H9 (cell line): ENCODE results near the gene ARMC12. TPM values are rescaled to one million over a fixed set of nuclear protein-coding genes. Genes with fewer than 3 reads are reported as not detected.

ENCODE experiments used
- DNase-seq: peaks from one replicate; pipeline ENCODE4 v3.0.0-alpha.2; 2017
- H2AFZ ChIP-seq: one replicate; pipeline ENCODE4 v1.6.1; 2013; ENCODE audit warnings: mild to moderate bottlenecking, low read length, control low read depth, moderate library complexity
- H2AK5ac ChIP-seq: 2 replicates; pipeline ENCODE4 v1.6.1; 2013; ENCODE audit warnings: low read length, control low read depth, mixed read lengths; ENCODE audit not compliant: insufficient read length
- H2BK120ac ChIP-seq: one replicate; pipeline ENCODE4 v1.6.1; 2013; ENCODE audit warnings: low read depth, mild to moderate bottlenecking, low read length, control low read depth, inconsistent platforms; ENCODE audit not compliant: poor library complexity, severe bottlenecking
- H2BK12ac ChIP-seq: 2 replicates; pipeline ENCODE4 v1.6.1; 2013; ENCODE audit warnings: low read length, control low read depth, mixed read lengths, low read depth; ENCODE audit not compliant: insufficient read length
- H2BK15ac ChIP-seq: 2 replicates; pipeline ENCODE4 v1.6.1; 2013; ENCODE audit warnings: low read depth, low read length, control low read depth
- H2BK20ac ChIP-seq: one replicate; pipeline ENCODE4 v1.6.1; 2013; ENCODE audit warnings: low read depth, mild to moderate bottlenecking, low read length, control low read depth, inconsistent platforms; ENCODE audit not compliant: poor library complexity, severe bottlenecking
- H2BK5ac ChIP-seq: 2 replicates; pipeline ENCODE4 v1.6.1; 2013; ENCODE audit warnings: low read length, control low read depth, mixed read lengths; ENCODE audit not compliant: insufficient read length
- H3K14ac ChIP-seq: 2 replicates; pipeline ENCODE4 v1.6.1; 2013; ENCODE audit warnings: low read length, control low read depth; ENCODE audit not compliant: insufficient read depth
- H3K18ac ChIP-seq: 2 replicates; pipeline ENCODE4 v1.6.1; 2013; ENCODE audit warnings: low read depth, mild to moderate bottlenecking, mixed read lengths, low read length, control low read depth; ENCODE audit not compliant: insufficient read length
- H3K23ac ChIP-seq: 2 replicates; pipeline ENCODE4 v1.6.1; 2013; ENCODE audit warnings: low read length, control low read depth, mixed read lengths, low read depth; ENCODE audit not compliant: insufficient read length
- H3K23me2 ChIP-seq: 2 replicates; pipeline ENCODE4 v1.6.1; 2013; ENCODE audit warnings: low read depth, mild to moderate bottlenecking, mixed read lengths, low read length, control low read depth; ENCODE audit not compliant: insufficient read length, poor library complexity, severe bottlenecking
- H3K27ac ChIP-seq: 2 replicates; pipeline ENCODE4 v1.5.1; 2013; ENCODE audit warnings: low read length, control low read depth, mixed read lengths, low read depth; ENCODE audit not compliant: insufficient read length
- H3K27me3 ChIP-seq: 2 replicates; pipeline ENCODE4 v1.6.1; 2013; ENCODE audit warnings: low read length, control low read depth, inconsistent platforms; ENCODE audit not compliant: insufficient read depth
- H3K4ac ChIP-seq: 2 replicates; pipeline ENCODE4 v1.6.1; 2013; ENCODE audit warnings: low read depth, mild to moderate bottlenecking, control low read depth, inconsistent platforms, low read length, moderate library complexity
- H3K4me1 ChIP-seq: 2 replicates; pipeline ENCODE4 v1.6.1; 2013; ENCODE audit warnings: low read length, control low read depth, inconsistent platforms; ENCODE audit not compliant: insufficient read depth
- H3K4me2 ChIP-seq: 2 replicates; pipeline ENCODE4 v1.6.1; 2013; ENCODE audit warnings: low read length, control low read depth, mixed read lengths; ENCODE audit not compliant: insufficient read length, insufficient read depth
- H3K56ac ChIP-seq: 2 replicates; pipeline ENCODE4 v1.6.1; 2013; ENCODE audit warnings: low read depth, mild to moderate bottlenecking, mixed read lengths, low read length, control low read depth; ENCODE audit not compliant: insufficient read length
- H3K79me1 ChIP-seq: 2 replicates; pipeline ENCODE4 v1.6.1; 2013; ENCODE audit warnings: low read depth, mild to moderate bottlenecking, moderate library complexity, low read length, control low read depth, inconsistent platforms; ENCODE audit not compliant: insufficient read depth, poor library complexity, severe bottlenecking
- H3K79me2 ChIP-seq: 2 replicates; pipeline ENCODE4 v1.6.1; 2013; ENCODE audit warnings: low read length, control low read depth, inconsistent platforms; ENCODE audit not compliant: insufficient read depth
- H3K9ac ChIP-seq: 2 replicates; pipeline ENCODE4 v1.6.1; 2013; ENCODE audit warnings: low read length, control low read depth, mixed read lengths; ENCODE audit not compliant: insufficient read length; ENCODE audit errors: extremely low read depth
- H3K9me3 ChIP-seq: one replicate; pipeline ENCODE4 v1.6.1; 2013; ENCODE audit warnings: low read depth, low read length, inconsistent platforms; ENCODE audit not compliant: control insufficient read depth
- H3T11ph ChIP-seq: one replicate; pipeline ENCODE4 v1.6.1; 2013; ENCODE audit warnings: mild to moderate bottlenecking, low read length, control low read depth, inconsistent platforms
- H4K20me1 ChIP-seq: one replicate; pipeline ENCODE4 v1.6.1; 2013; ENCODE audit not compliant: control insufficient read depth, insufficient read length, insufficient read depth
- H4K5ac ChIP-seq: 2 replicates; pipeline ENCODE4 v1.6.1; 2013; ENCODE audit warnings: low read depth, mild to moderate bottlenecking, mixed read lengths, low read length, control low read depth; ENCODE audit not compliant: insufficient read length
- H4K8ac ChIP-seq: replicated peaks from 2 replicates; pipeline ENCODE4 v1.6.1; 2013; ENCODE audit warnings: low read length, control low read depth, mixed read lengths, low read depth; ENCODE audit not compliant: insufficient read length
- H4K91ac ChIP-seq: 2 replicates; pipeline ENCODE4 v1.6.1; 2013; ENCODE audit warnings: low read depth, mild to moderate bottlenecking, moderate library complexity, mixed read lengths, low read length, control low read depth; ENCODE audit not compliant: insufficient read length
- H3K27ac Mint-ChIP-seq, 3 experiments: 2 replicates in 2 of 3; 3 replicates in 1 of 3; pipeline ENCODE4 v1.8.0; 2020 to 2021; ENCODE audit warnings: mixed read lengths in 3 of 3, mild to moderate bottlenecking in 1 of 3, moderate library complexity in 1 of 3
- H3K27me3 Mint-ChIP-seq: 2 replicates; pipeline ENCODE4 v1.8.0; 2021; ENCODE audit warnings: low read depth, mild to moderate bottlenecking, moderate library complexity, mixed read lengths
- H3K36me3 Mint-ChIP-seq, 3 experiments: 2 replicates in 2 of 3; 3 replicates in 1 of 3; pipeline ENCODE4 v1.8.0; 2020 to 2021; ENCODE audit warnings: low read depth in 3 of 3, mixed read lengths in 3 of 3; ENCODE audit not compliant: insufficient read depth in 1 of 3
- H3K4me1 Mint-ChIP-seq, 2 experiments: 2 replicates each; pipeline ENCODE4 v1.8.0; 2020; ENCODE audit warnings: mixed read lengths in 2 of 2
- H3K4me3 Mint-ChIP-seq, 2 experiments: 2 replicates in 1 of 2; 3 replicates in 1 of 2; pipeline ENCODE4 v1.8.0; 2020 to 2021; ENCODE audit warnings: mild to moderate bottlenecking in 2 of 2, mixed read lengths in 2 of 2, moderate library complexity in 1 of 2
- H3K9me3 Mint-ChIP-seq, 2 experiments: 2 replicates in 1 of 2; 3 replicates in 1 of 2; pipeline ENCODE4 v1.8.0; 2020; ENCODE audit warnings: mild to moderate bottlenecking in 2 of 2, mixed read lengths in 2 of 2, moderate library complexity in 1 of 2
- CTCF ChIP-seq: fragments of 200-600 bp; sonication (generic); conservative IDR thresholded peaks from 3 replicates; pipeline ENCODE4 v1.8.0; 2021; ENCODE audit warnings: antibody characterized with exemption, mild to moderate bottlenecking
- WGBS: extraction: QIAGEN DNeasy Blood & Tissue Kit; methylation state at CpG from one replicate; pipeline ENCODE4 v1.1.7; 2013; ENCODE audit warnings: missing lambda C conversion rate, low lambda C conversion rate, mixed read lengths; ENCODE audit not compliant: insufficient read length; ENCODE audit errors: extremely low coverage; 5-methylcytosine and 5-hydroxymethylcytosine counted together
- total RNA-seq: library from RNA; stranded (reverse); gene quantifications from 2 replicates; pipeline ENCODE4 v1.2.1, GENCODE V29; 2021

Gene ARMC12
- total RNA-seq, 1 experiment from 2014 or later = 1.7 TPM

GRCh38 chr6:35746516-35746915 is 9.7 kb downstream of the ARMC12 start:
- no peaks in the 10 kb centered on the region; the same call in 1 of the 2 replicates for H3K4me1 ChIP-seq
- no peaks in the 10 kb centered on the region for H3K27me3 Mint-ChIP-seq
- no peak overlapping the region for H4K5ac ChIP-seq
- H3K4ac ChIP-seq = no peak overlapping the region
- H3K9me3 ChIP-seq = no peaks in the 10 kb centered on the region
- no peaks in the 10 kb centered on the region for H3K79me1 ChIP-seq
- H3K27me3 ChIP-seq = no peaks in the 10 kb centered on the region
- no peak overlapping the region for H3T11ph ChIP-seq
- no peak overlapping the region for H3K18ac ChIP-seq
- H3K4me2 ChIP-seq = no peak overlapping the region
- H2AK5ac ChIP-seq = no peak overlapping the region
- no peak overlapping the region for H4K8ac ChIP-seq
- no peak for TF ChIP-seq CTCF
- no peaks in the 10 kb centered on the region for H4K20me1 ChIP-seq
- peaks cover 14% of the 10 kb centered on the region in 2 experiments for H3K4me1 Mint-ChIP-seq
- H3K4me3 Mint-ChIP-seq = no peak overlapping the region
- H3K36me3 Mint-ChIP-seq = peaks cover 0 to 11% (median 3%) of the 10 kb centered on the region in 3 experiments; a peak in 3 of 7 replicates
- H3K23ac ChIP-seq = no peak overlapping the region
- no peak overlapping the region for H2AFZ ChIP-seq
- no peaks in the 10 kb centered on the region for H3K79me2 ChIP-seq
- H3K9ac ChIP-seq = no peak overlapping the region
- no peak for DNase-seq
- no peak overlapping the region for H2BK120ac ChIP-seq
- no CpG with 5 or more reads among the region's 3 CpGs for WGBS
- H3K9me3 Mint-ChIP-seq = peaks cover 3 to 9% of the 10 kb centered on the region in 2 experiments; a peak in 4 of 5 replicates
- H3K27ac Mint-ChIP-seq = peak overlapping the region in 1 of 3 experiments; percentile 20; a peak in 1 of 7 replicates
- H3K27ac ChIP-seq = no peak overlapping the region
- no peak overlapping the region for H4K91ac ChIP-seq
- H2BK15ac ChIP-seq = no peak overlapping the region
- no peak overlapping the region for H2BK12ac ChIP-seq
- H2BK5ac ChIP-seq = no peak overlapping the region
- H3K56ac ChIP-seq = no peak overlapping the region
- no peak overlapping the region for H3K14ac ChIP-seq
- H2BK20ac ChIP-seq = no peak overlapping the region
- no peaks in the 10 kb centered on the region for H3K23me2 ChIP-seq
